ENCODE measurements around the gene SLC49A3.
"Not testable (repeated sequence)": the region's sequence is repeated elsewhere in the genome, so short reads cannot be mapped to it uniquely, and the experiment has no call there.

The SLC49A3 gene

GRCh38 chr4:647481-647880 is 41.5 kb downstream of the SLC49A3 start:
- CTCF ChIA-PET = no interaction called here
- H3K36me3 Mint-ChIP-seq = peaks cover 5% of the 10 kb centered on the region
- peaks cover 11% of the 10 kb centered on the region for H3K9me3 Mint-ChIP-seq
- no peak for DNase-seq
- no peak overlapping the region for H3K27ac Mint-ChIP-seq
- peaks cover 28% of the 10 kb centered on the region for H3K27me3 Mint-ChIP-seq
- H3K4me1 Mint-ChIP-seq = peaks cover 5% of the 10 kb centered on the region
- H3K4me3 Mint-ChIP-seq = no peak overlapping the region

DNA sequence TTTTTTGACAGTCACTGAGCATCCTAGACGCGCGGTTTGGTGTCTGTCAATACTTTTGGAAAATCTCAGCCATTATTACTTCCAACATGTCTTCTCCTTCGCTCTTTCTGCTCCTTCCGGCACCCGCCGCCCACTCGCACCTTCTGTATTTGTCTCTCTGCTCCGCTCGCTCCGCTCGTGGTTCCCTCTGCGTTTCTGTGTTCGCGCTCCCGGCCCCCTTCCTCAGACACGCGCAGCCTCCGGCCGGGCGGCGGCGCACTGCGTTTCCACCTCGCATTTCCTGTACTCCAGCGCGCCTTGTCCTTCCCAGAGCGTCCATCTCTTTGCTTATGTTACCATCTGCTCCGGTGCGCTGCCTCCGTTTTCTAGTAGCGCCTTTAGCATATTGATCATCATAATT is 42.5 kb downstream of the SLC49A3 start:
- no peak for DNase-seq
- H3K27ac Mint-ChIP-seq = peak overlapping the region; percentile 56
- CTCF ChIA-PET = no interaction called here
- H3K9me3 Mint-ChIP-seq = peaks cover 11% of the 10 kb centered on the region
- H3K27me3 Mint-ChIP-seq = peaks cover 19% of the 10 kb centered on the region
- peaks cover 5% of the 10 kb centered on the region for H3K36me3 Mint-ChIP-seq
- H3K4me1 Mint-ChIP-seq = peaks cover 5% of the 10 kb centered on the region
- H3K4me3 Mint-ChIP-seq = peak overlapping the region; percentile 64

GRCh38 chr4:642366-642765 is 46.6 kb downstream of the SLC49A3 start:
- H3K27me3 Mint-ChIP-seq, H3K27ac Mint-ChIP-seq, CTCF ChIA-PET, H3K4me1 Mint-ChIP-seq, DNase-seq, H3K4me3 Mint-ChIP-seq, H3K36me3 Mint-ChIP-seq: not testable (repeated sequence)
- H3K9me3 Mint-ChIP-seq = peaks cover 12% of the 10 kb centered on the region

DNA sequence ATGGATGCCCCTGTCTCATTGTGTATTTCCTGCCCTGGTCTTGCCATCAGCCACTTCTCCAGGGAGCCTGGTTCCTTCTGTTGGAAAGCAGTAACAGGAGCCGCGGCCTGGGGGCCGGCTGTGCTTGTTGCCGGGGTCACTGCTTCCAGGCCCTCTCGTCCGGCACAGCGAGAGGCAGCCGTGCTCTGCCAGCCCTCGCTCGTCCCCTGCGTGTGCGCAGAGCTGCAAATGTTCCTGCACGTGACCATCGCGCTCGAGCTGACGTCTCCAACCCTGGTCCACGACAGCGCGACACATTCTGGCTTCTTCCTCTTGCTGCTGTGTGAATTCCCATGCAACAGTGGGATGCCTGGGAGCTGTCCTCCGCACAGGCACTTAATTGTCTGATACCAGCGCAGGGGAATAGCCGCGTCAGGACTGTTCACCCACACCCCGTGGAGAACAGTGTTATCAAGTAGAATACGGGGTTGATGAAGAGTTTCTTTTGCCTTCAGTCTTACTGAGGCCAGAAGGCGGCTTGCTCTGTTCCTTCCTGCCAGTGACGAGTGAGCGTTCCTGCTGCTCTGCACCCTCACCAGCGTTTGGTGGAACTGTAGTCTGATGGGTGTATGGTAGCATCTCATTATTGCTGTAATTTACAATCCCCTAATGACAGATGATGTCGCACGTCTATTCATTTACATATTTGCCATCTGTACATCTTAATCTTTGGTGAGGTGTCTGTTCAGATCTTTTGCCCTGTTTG is 51.2 kb downstream of the SLC49A3 start:
- Mint-ChIP-seq H3K27me3 (no peaks in the 10 kb centered on the region), H3K36me3 (no peaks in the 10 kb centered on the region), H3K4me3 (no peak overlapping the region), H3K9me3 (peaks cover 4% of the 10 kb centered on the region), H3K4me1 (no peaks in the 10 kb centered on the region), H3K27ac (no peak overlapping the region)
- CTCF ChIA-PET = no interaction called here
- no peak for DNase-seq

DNA sequence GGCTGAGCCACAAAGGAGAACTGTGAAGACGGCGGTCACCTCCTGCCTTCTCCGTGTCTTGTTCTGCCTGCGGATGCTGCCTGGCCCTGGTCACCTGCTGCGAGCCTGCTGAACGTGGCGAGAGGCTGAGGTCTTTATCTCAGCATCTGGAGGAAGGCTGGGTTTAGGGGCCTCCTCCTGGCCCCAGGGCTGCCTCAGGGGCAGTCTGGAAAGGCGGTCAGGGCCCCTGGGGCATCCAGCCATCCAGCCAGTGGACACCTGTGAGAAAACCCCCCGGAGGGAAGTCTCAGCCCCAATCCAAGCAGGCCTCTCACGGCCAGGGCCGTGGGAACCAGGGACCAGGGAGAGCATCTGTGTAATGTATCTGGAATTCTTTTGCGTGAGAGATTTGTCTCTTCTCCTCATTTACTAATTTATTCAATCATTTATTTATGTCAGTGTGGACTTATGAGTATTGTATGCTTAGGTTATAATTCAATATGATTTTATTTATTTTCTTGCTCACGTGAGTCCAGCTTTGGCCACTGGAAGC is 52.3 kb downstream of the SLC49A3 start:
- Mint-ChIP-seq H3K4me1 (no peaks in the 10 kb centered on the region), H3K27me3 (no peaks in the 10 kb centered on the region), H3K36me3 (no peaks in the 10 kb centered on the region), H3K4me3 (no peak overlapping the region), H3K9me3 (peaks cover 14% of the 10 kb centered on the region), H3K27ac (no peak overlapping the region)
- CTCF ChIA-PET = no interaction called here
- DNase-seq = no peak

GRCh38 chr4:635851-636627 is 52.9 kb downstream of the SLC49A3 start:
- CTCF ChIA-PET = no interaction called here
- no peaks in the 10 kb centered on the region for H3K4me1 Mint-ChIP-seq
- H3K27ac Mint-ChIP-seq = no peak overlapping the region
- H3K9me3 Mint-ChIP-seq = peaks cover 19% of the 10 kb centered on the region
- H3K36me3 Mint-ChIP-seq = no peaks in the 10 kb centered on the region
- H3K27me3 Mint-ChIP-seq = no peaks in the 10 kb centered on the region
- DNase-seq = no peak
- no peak overlapping the region for H3K4me3 Mint-ChIP-seq

GRCh38 chr4:635066-635835 is 53.7 kb downstream of the SLC49A3 start:
- H3K27me3 Mint-ChIP-seq, DNase-seq, H3K36me3 Mint-ChIP-seq, CTCF ChIA-PET, H3K4me3 Mint-ChIP-seq, H3K4me1 Mint-ChIP-seq, H3K27ac Mint-ChIP-seq: not testable (repeated sequence)
- H3K9me3 Mint-ChIP-seq = peaks cover 23% of the 10 kb centered on the region

DNA sequence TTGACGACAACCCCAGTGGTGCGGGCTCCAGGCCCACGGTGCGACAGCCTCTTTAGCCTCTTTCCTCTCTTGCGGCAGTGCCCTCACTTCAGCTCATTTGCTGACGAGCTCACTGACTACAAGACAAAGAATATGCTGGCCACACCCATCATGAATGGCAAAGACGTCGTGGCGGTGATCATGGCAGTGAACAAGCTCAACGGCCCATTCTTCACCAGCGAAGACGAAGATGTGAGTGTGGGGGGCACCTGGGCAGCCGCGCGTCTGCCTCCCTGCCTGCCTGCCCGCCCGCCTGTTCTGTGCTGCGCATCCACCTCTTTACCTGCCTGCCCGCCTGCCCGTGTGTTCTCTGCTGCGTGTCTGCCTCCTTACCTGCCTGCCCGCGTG is 54.4 kb downstream of the SLC49A3 start:
- Mint-ChIP-seq H3K9me3 (peaks cover 23% of the 10 kb centered on the region), H3K36me3 (no peaks in the 10 kb centered on the region), H3K4me3 (no peak overlapping the region), H3K4me1 (no peaks in the 10 kb centered on the region), H3K27ac (no peak overlapping the region), H3K27me3 (no peaks in the 10 kb centered on the region)
- CTCF ChIA-PET = no interaction called here
- DNase-seq = no peak

GRCh38 chr4:633976-634598 is 54.9 kb downstream of the SLC49A3 start:
- Mint-ChIP-seq H3K9me3 (peaks cover 23% of the 10 kb centered on the region), H3K27ac (no peak overlapping the region), H3K36me3 (no peaks in the 10 kb centered on the region), H3K4me1 (no peaks in the 10 kb centered on the region), H3K4me3 (no peak overlapping the region), H3K27me3 (no peaks in the 10 kb centered on the region)
- DNase-seq = no peak
- CTCF ChIA-PET = no interaction called here

DNA sequence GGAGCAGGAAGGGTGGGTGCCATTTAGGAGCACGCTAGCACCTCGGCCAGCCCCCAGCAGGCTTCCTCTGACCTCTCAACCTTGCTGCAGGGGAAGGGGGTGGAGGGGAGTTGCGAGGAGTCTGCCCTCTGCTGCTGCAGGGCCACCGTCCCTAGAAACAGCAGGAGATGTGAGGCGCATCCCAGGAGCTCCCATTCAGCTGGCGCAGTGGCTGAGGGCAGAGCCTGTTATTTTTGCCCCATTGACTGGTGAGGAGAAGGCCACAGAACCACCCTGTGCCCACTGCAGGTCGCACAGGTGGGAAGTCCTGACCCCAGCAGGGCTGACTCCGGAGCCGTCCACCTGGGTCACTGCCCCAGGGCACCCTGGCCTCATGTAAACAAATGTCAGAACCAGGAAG is 55.5 kb downstream of the SLC49A3 start:
- no peak overlapping the region for H3K27ac Mint-ChIP-seq
- CTCF ChIA-PET = no interaction called here
- peaks cover 23% of the 10 kb centered on the region for H3K9me3 Mint-ChIP-seq

GRCh38 chr4:632926-633325 is 56.0 kb downstream of the SLC49A3 start:
- H3K27me3 Mint-ChIP-seq = no peaks in the 10 kb centered on the region
- H3K27ac Mint-ChIP-seq = no peak overlapping the region
- no peak overlapping the region for H3K4me3 Mint-ChIP-seq
- CTCF ChIA-PET = no interaction called here
- H3K9me3 Mint-ChIP-seq = peaks cover 23% of the 10 kb centered on the region
- H3K36me3 Mint-ChIP-seq = no peaks in the 10 kb centered on the region
- DNase-seq = no peak
- H3K4me1 Mint-ChIP-seq = no peaks in the 10 kb centered on the region

More for the DNA sequence above, 55.5 kb downstream of the SLC49A3 start:
- DNase-seq = no peak
- H3K4me1 Mint-ChIP-seq = no peaks in the 10 kb centered on the region
- no peaks in the 10 kb centered on the region for H3K27me3 Mint-ChIP-seq
- no peak overlapping the region for H3K4me3 Mint-ChIP-seq
- no peaks in the 10 kb centered on the region for H3K36me3 Mint-ChIP-seq

GRCh38 chr4:632196-632790 is 56.7 kb downstream of the SLC49A3 start:
- CTCF ChIA-PET = no interaction called here
- DNase-seq = no peak
- H3K4me1 Mint-ChIP-seq = no peaks in the 10 kb centered on the region
- H3K27ac Mint-ChIP-seq = no peak overlapping the region
- H3K9me3 Mint-ChIP-seq = peaks cover 23% of the 10 kb centered on the region
- no peak overlapping the region for H3K4me3 Mint-ChIP-seq
- no peaks in the 10 kb centered on the region for H3K36me3 Mint-ChIP-seq
- H3K27me3 Mint-ChIP-seq = no peaks in the 10 kb centered on the region
